KMS-11 (cell line): ENCODE measurements around the gene C11orf21.
"Not testable (repeated sequence)": the region's sequence is repeated elsewhere in the genome, so short reads cannot be mapped to it uniquely, and the experiment has no call there.

ENCODE experiments used
- H2AFZ ChIP-seq: fragments of 200-600 bp; sonication (generic); 2 replicates; pipeline ENCODE4 v1.6.1; 2016; ENCODE audit warnings: antibody characterized with exemption, mixed run types, low read depth
- H3K27ac ChIP-seq: fragments of 200-600 bp; sonication (generic); 2 replicates; pipeline ENCODE4 v1.6.1; 2016; ENCODE audit warnings: mild to moderate bottlenecking, mixed run types
- H3K27me3 ChIP-seq: fragments of 200-600 bp; sonication (generic); 2 replicates; pipeline ENCODE4 v1.6.1; 2017; ENCODE audit warnings: mild to moderate bottlenecking, low read depth, mixed run types, moderate library complexity; ENCODE audit not compliant: insufficient read depth
- H3K36me3 ChIP-seq: fragments of 200-600 bp; sonication (generic); 2 replicates; pipeline ENCODE4 v1.6.1; 2017; ENCODE audit warnings: mild to moderate bottlenecking, mixed run types; ENCODE audit not compliant: insufficient read depth
- H3K4me1 ChIP-seq: fragments of 200-600 bp; sonication (generic); 2 replicates; pipeline ENCODE4 v1.6.1; 2016; ENCODE audit warnings: mild to moderate bottlenecking, low read depth, mixed run types; ENCODE audit not compliant: poor library complexity, severe bottlenecking
- H3K4me2 ChIP-seq: fragments of 200-600 bp; sonication (generic); 2 replicates; pipeline ENCODE4 v1.7.0; 2016; ENCODE audit warnings: mild to moderate bottlenecking, mixed run types
- H3K4me3 ChIP-seq: fragments of 200-600 bp; sonication (generic); IDR thresholded peaks from 2 replicates; pipeline ENCODE4 v1.6.1; 2017; ENCODE audit warnings: low read depth, low read length, mixed read lengths; ENCODE audit not compliant: insufficient read depth
- H3K79me2 ChIP-seq: fragments of 200-600 bp; sonication (generic); 2 replicates; pipeline ENCODE4 v1.6.1; 2016; ENCODE audit warnings: low read depth, mixed run types; ENCODE audit not compliant: insufficient read depth
- H3K9ac ChIP-seq: fragments of 200-600 bp; sonication (generic); 2 replicates; pipeline ENCODE4 v1.6.1; 2016; ENCODE audit warnings: mild to moderate bottlenecking, mixed run types
- H4K20me1 ChIP-seq: fragments of 200-600 bp; sonication (generic); 2 replicates; pipeline ENCODE4 v1.6.1; 2016; ENCODE audit warnings: mild to moderate bottlenecking, mixed run types; ENCODE audit not compliant: insufficient read depth
- CTCF ChIP-seq: fragments of 200-600 bp; sonication (generic); conservative IDR thresholded peaks from 2 replicates; pipeline ENCODE4 v1.6.1; 2017; ENCODE audit warnings: low read depth, mild to moderate bottlenecking, antibody characterized with exemption, low read length, moderate library complexity, mixed read lengths

Gene C11orf21

GRCh38 chr11:2287091-2287490 lies 14.6 kb downstream of the C11orf21 start:
- no peak overlapping the region for H3K9ac ChIP-seq
- H2AFZ ChIP-seq, result no peak overlapping the region
- no peak overlapping the region for H3K4me2 ChIP-seq
- H3K4me1 ChIP-seq, result no peaks in the 10 kb centered on the region
- H3K4me3 ChIP-seq, result no peak overlapping the region
- H4K20me1 ChIP-seq, result no peaks in the 10 kb centered on the region
- H3K36me3 ChIP-seq, result no peaks in the 10 kb centered on the region
- H3K27me3 ChIP-seq, result peaks cover 75% of the 10 kb centered on the region
- H3K27ac ChIP-seq, result no peak overlapping the region
- no peaks in the 10 kb centered on the region for H3K79me2 ChIP-seq
- no peak for TF ChIP-seq CTCF

- H3K27me3 ChIP-seq, result peaks cover 82% of the 10 kb centered on the region
- H3K9ac ChIP-seq, H3K79me2 ChIP-seq, H4K20me1 ChIP-seq, H3K36me3 ChIP-seq, H2AFZ ChIP-seq, H3K4me3 ChIP-seq, H3K27ac ChIP-seq, H3K4me1 ChIP-seq, H3K4me2 ChIP-seq: not testable (repeated sequence)
These were observed 15.4 kb downstream of the C11orf21 start for GRCh38 chr11:2286350-2286749.

DNA sequence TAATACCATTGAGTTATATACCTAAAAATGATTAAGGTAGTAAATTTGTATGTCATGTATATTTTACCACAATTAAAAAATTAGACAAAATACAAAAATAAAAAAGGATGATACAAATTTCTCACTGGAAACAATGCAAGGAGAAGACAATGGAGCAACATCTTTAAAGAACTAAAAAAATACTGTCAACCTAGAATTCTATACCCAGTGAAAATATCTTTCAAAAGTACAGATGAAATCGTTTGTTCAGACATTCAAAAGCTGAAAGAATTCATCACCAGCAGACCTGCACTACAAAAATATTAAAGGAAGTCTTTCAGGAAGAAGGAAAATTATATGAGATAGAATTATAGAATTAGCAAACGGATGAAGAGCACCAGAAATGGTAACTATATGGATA lies 21.5 kb downstream of the C11orf21 start:
- no peaks in the 10 kb centered on the region for H4K20me1 ChIP-seq
- no peaks in the 10 kb centered on the region for H3K79me2 ChIP-seq
- no peaks in the 10 kb centered on the region for H3K4me1 ChIP-seq
- no peak overlapping the region for H3K4me2 ChIP-seq
- no peaks in the 10 kb centered on the region for H3K36me3 ChIP-seq
- no peak overlapping the region for H2AFZ ChIP-seq
- no peak overlapping the region for H3K27ac ChIP-seq
- no peak for TF ChIP-seq CTCF
- no peak overlapping the region for H3K4me3 ChIP-seq
- peaks cover 89% of the 10 kb centered on the region for H3K27me3 ChIP-seq
- no peak overlapping the region for H3K9ac ChIP-seq

DNA sequence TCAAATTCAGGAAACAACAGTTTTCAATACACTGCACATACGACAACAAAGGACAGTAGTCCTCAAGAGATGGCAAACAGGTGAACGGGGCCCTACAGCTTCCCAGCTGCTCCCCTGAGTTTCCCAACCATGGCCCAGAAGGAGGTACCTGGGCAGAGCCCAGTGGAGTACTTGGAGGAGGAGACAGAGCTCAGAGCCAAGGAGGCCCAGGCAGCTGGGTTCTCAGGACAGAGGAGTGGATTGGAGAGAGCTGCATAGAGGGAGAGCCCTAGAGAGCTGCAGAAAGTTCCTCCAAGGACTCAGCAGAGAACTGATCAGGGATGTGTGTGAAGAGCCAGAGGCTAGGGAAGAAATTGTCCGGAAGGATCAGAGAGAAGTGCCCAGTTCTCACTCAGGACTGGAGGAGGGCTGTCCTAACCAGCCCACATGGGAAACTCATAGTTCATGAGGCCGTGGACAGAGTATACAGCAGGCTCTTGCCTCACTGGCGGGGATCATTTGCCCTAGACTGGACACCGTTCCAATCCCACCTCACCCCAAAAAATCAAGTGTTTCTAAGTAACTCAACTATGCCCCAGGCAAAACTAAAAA lies 23.7 kb downstream of the C11orf21 start:
- no peaks in the 10 kb centered on the region for H3K36me3 ChIP-seq
- peaks cover 90% of the 10 kb centered on the region for H3K27me3 ChIP-seq
- H2AFZ ChIP-seq, result no peak overlapping the region

More for the DNA sequence above, 23.7 kb downstream of the C11orf21 start:
- no peak overlapping the region for H3K4me2 ChIP-seq
- H3K79me2 ChIP-seq, result no peaks in the 10 kb centered on the region
- no peak overlapping the region for H3K9ac ChIP-seq
- TF ChIP-seq CTCF, result no peak
- no peak overlapping the region for H3K27ac ChIP-seq
- no peak overlapping the region for H3K4me3 ChIP-seq
- H4K20me1 ChIP-seq, result no peaks in the 10 kb centered on the region
- no peaks in the 10 kb centered on the region for H3K4me1 ChIP-seq
